Activated CD8-positive, alpha-beta T cell treated with anti-CD3 and anti-CD28 coated beads, Interleukin-2, amount 10 ng/mL, durations not matched to agents 7 days and 5 days (primary cell): ENCODE results near the gene DYRK1A. TPM values are rescaled to one million over a fixed set of nuclear protein-coding genes. Genes with fewer than 3 reads are reported as not detected.
"Not testable (repeated sequence)": the region's sequence is repeated elsewhere in the genome, so short reads cannot be mapped to it uniquely, and the experiment has no call there.

Source experiments
- ATAC-seq: fragments of 150-1000 bp; cut with Tn5 transposase; one replicate; pipeline ENCODE4 v1.10.0; 2021; ENCODE audit warnings: moderate library complexity
- CTCF ChIA-PET: fragments of 350-600 bp; sonication (Branson Sonifier 250); formaldehyde crosslinking; loops from one replicate; lab custom pipeline; 2021; ENCODE audit warnings: antibody characterized with exemption; lab: Charles Lee
- POLR2A ChIA-PET: fragments of 350-600 bp; sonication (Branson Sonifier 250); formaldehyde crosslinking; loops from one replicate; lab custom pipeline; 2021; ENCODE audit warnings: antibody characterized with exemption; lab: Charles Lee
- DNase-seq: peaks from one replicate; pipeline ENCODE4 v3.0.0-alpha.2; 2020
- H3K27ac Mint-ChIP-seq: one replicate; pipeline ENCODE4 v1.8.0; 2021; ENCODE audit warnings: mild to moderate bottlenecking, mixed read lengths
- H3K27me3 Mint-ChIP-seq: one replicate; pipeline ENCODE4 v1.8.0; 2021; ENCODE audit warnings: low read depth, mixed read lengths
- H3K36me3 Mint-ChIP-seq: one replicate; pipeline ENCODE4 v1.8.0; 2021; ENCODE audit warnings: low read depth, mixed read lengths
- H3K4me1 Mint-ChIP-seq: one replicate; pipeline ENCODE4 v1.8.0; 2021; ENCODE audit warnings: low read depth, mixed read lengths
- H3K4me3 Mint-ChIP-seq: one replicate; pipeline ENCODE4 v1.8.0; 2021; ENCODE audit warnings: mild to moderate bottlenecking, mixed read lengths
- H3K9me3 Mint-ChIP-seq: one replicate; pipeline ENCODE4 v1.8.0; 2022; ENCODE audit warnings: mixed read lengths; ENCODE audit not compliant: insufficient read depth
- total RNA-seq, 2 experiments: library from RNA; stranded (reverse); gene quantifications; one replicate each; pipeline ENCODE4 v1.2.3, GENCODE V29; 2021

DYRK1A gene
- 10 to 100 TPM; 83.2 to 86.1 TPM for total RNA-seq

DNA sequence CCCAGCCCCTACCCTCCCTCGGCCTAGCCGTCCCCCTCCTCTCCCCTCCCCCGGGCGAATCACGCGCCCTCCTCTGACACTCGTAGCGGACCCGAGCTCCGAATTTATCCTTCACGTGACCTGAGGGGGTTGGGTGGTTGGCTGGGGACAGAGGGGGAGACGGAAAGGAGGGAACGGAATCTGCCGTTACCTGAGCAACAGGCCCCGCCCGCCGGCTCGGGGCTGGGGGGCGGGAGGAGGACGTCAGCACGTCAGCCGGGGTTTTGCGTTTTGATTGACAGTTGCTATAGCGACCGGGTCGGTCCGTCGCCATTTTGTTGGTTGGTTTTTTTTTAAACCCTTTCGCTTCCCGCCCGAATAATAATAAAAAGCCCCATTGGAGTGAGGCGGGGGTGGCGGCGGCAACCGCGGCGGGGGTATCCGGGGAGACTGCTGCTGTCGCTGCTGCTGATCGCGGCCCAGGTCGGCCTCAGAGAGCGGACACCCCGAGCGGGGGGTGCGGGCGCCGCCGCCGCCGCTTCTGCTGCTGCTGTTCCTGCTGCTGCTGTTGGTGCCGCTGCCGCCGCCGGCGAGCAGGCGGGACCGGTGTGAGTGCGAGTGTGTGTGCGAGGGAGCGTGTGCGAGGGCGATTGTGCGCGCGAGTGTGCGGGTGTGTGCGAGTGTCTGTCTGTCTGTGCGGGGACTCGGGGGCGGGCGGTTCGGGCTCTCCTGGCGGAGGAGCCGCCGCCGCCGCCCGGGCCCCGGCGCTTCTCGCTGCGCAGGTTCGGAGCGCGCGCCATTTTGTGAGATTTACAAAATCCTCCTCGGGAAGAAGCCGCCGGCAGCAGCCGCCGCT is at the start of gene DYRK1A:
TSS of gene DYRK1A (plus strand) at position 292 of the 835 bp plus-strand sequence. CDS start 53,602 bp downstream, outside the sequence.
- peaks cover 19% of the 10 kb centered on the region for H3K36me3 Mint-ChIP-seq
- DNase-seq, result peak; percentile 99
- peak; percentile 81 for ATAC-seq
- peak within 1 kb of the TSS; percentile 100 for H3K27ac Mint-ChIP-seq
- H3K4me1 Mint-ChIP-seq, result peaks cover 47% of the 10 kb centered on the region
- no peaks in the 10 kb centered on the region for H3K9me3 Mint-ChIP-seq
- POLR2A ChIA-PET, result interaction anchor here (0.6 to 3.4 kb wide), 9 partner anchors 8 to 197 kb away, joined by 3 to 38 read pairs (median 5); partner anchors contain the start of gene VPS26C
- no peaks in the 10 kb centered on the region for H3K27me3 Mint-ChIP-seq
- peak within 1 kb of the TSS; percentile 98 for H3K4me3 Mint-ChIP-seq
- CTCF ChIA-PET, result interaction anchor here (1.0 to 2.1 kb wide), 4 partner anchors 52 to 197 kb away, joined by 3 to 8 read pairs (median 4); no protein-coding TSS in a partner anchor

DNA sequence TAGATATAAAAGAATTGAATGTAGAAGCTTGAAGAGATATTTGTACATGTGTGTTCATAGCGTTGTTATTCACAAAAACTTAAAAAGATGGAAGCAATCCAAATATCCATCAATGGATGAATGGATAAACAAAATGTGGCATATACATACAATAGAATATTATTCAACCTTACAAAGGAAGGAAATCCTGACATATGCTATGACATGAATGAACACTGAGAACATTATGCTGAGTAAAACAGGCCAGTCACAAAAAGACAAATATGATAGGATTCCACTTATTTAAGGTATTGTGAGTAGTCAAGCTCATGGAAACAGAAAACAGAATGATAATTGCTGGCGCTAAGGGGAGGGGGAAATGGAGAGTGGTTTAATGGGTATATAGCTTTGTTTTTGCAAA is 47.0 kb upstream of the DYRK1A start:
- ATAC-seq (no peak), DNase-seq (no peak)
- no peaks in the 10 kb centered on the region for H3K36me3 Mint-ChIP-seq
- no peak overlapping the region for H3K4me3 Mint-ChIP-seq
- no peaks in the 10 kb centered on the region for H3K4me1 Mint-ChIP-seq
- ChIA-PET POLR2A (no interaction called here), CTCF (no interaction called here)
- peaks cover 9% of the 10 kb centered on the region for H3K9me3 Mint-ChIP-seq
- H3K27ac Mint-ChIP-seq, result no peak overlapping the region
- H3K27me3 Mint-ChIP-seq, result peaks cover 9% of the 10 kb centered on the region

DNA sequence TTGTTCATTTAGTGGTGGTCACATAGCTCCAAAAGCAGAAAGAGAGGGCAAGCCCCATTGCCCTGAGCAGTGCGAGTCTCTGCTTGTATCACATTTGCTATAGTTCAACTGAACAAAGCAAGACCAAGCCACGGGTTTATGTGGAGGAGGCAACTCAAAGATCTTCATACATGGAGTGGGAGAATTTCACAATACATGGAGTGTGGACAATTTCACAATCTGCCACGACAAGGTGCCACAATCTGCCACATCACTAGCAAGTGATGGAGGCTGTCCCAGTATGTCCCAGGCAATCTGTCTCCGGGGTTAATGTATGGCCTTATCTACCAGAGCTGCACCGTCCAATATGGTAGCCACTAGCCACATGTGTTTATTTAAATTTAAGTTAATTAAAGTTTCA is 44.5 kb upstream of the DYRK1A start:
- Mint-ChIP-seq H3K9me3 (peaks cover 7% of the 10 kb centered on the region), H3K4me1 (no peaks in the 10 kb centered on the region), H3K36me3 (no peaks in the 10 kb centered on the region), H3K27ac (no peak overlapping the region), H3K27me3 (peaks cover 7% of the 10 kb centered on the region), H3K4me3 (no peak overlapping the region)
- POLR2A ChIA-PET, result no interaction called here
- CTCF ChIA-PET, result no interaction called here
- ATAC-seq (no peak), DNase-seq (no peak)

DNA sequence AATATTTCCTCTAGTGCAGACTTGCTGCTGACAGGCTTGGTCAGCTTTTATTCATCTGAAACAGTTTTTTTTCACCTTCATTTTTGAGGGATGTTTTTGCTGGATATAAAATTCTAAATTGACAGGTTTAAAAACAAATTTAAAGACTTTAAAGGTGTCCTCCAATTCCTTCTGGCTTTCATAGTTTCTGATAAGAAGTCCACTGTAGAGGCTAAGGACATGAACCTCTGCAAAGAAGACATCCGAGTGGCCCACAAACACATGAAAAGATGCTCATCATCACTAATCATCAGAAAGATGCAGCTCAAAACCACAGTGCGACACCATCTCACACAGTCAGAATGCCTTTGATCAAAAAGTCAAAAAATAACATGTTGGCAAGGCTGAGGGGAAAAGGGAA is 42.0 kb upstream of the DYRK1A start:
- ChIA-PET POLR2A (no interaction called here), CTCF (no interaction called here)
- no peak for ATAC-seq
- peaks cover 11% of the 10 kb centered on the region for H3K27me3 Mint-ChIP-seq
- H3K36me3 Mint-ChIP-seq, result no peaks in the 10 kb centered on the region
- no peak for DNase-seq
- H3K9me3 Mint-ChIP-seq, result peaks cover 5% of the 10 kb centered on the region
- H3K4me1 Mint-ChIP-seq, result no peaks in the 10 kb centered on the region
- H3K27ac Mint-ChIP-seq, result no peak overlapping the region
- no peak overlapping the region for H3K4me3 Mint-ChIP-seq

DNA sequence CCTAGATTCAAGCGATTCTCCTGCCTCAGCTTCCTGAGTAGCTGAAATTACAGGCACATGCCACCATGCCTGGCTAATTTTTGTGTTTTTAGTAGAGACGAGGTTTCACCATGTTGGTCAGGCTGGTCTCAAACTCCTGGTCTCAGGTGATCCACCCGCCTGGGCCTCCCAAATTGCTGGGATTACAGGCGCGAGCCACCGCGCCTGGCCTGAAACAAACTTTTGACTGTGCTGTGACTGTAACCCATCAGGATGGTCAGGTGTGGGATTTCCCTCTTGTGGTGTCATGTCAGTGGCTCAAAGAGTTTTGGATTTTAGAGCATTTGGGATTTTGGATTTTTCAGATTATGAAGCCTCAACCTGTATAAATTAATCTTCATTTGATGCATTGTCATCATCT is 38.4 kb upstream of the DYRK1A start:
- H3K36me3 Mint-ChIP-seq, ATAC-seq, H3K27ac Mint-ChIP-seq, H3K4me3 Mint-ChIP-seq, DNase-seq, H3K4me1 Mint-ChIP-seq, POLR2A ChIA-PET, CTCF ChIA-PET, H3K9me3 Mint-ChIP-seq, H3K27me3 Mint-ChIP-seq: not testable (repeated sequence)

DNA sequence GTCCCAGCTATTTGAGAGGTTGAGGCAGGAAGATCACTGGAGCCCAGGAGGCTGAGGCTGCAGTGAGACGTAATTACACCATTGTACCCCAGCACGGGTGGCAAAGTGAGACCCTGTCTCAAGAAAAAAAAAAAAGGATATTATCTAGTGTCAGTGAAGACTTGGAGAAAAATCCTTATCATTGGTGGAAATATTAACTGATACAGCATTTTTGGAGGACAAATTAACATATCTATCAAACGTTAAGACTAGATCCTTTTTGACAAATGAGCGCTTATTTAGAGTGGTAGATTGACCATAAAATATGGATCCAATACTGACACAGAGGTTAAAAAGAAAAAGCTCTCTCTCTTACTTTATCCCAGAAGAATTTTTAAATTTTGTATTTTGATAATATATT is 35.2 kb upstream of the DYRK1A start:
- POLR2A ChIA-PET, result no interaction called here
- CTCF ChIA-PET, result no interaction called here
- no peak for ATAC-seq
- no peaks in the 10 kb centered on the region for H3K36me3 Mint-ChIP-seq
- no peaks in the 10 kb centered on the region for H3K4me1 Mint-ChIP-seq
- no peak for DNase-seq
- no peak overlapping the region for H3K27ac Mint-ChIP-seq
- peaks cover 6% of the 10 kb centered on the region for H3K27me3 Mint-ChIP-seq
- H3K4me3 Mint-ChIP-seq, result no peak overlapping the region
- no peaks in the 10 kb centered on the region for H3K9me3 Mint-ChIP-seq

DNA sequence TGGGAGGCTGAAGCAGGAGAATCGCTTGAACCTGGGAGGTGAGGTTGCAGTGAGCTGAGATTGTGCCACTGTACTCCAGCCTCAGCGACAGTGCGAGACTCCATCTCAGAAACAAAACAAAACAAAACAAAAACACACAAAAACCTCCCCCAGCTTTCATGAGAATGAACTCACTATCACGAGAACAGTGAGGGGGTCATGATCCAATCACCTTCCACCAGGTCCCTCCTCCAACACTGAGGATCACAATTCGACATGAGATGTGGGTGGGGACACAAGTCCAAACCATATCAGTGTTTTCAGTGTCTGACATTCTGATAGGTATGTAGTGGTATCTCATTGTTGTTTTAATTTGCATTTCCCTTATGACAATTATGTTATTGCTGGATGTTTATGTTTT is 31.5 kb upstream of the DYRK1A start:
- Mint-ChIP-seq H3K27me3 (peaks cover 2% of the 10 kb centered on the region), H3K27ac (no peak overlapping the region), H3K4me3 (no peak overlapping the region), H3K9me3 (no peaks in the 10 kb centered on the region), H3K4me1 (no peaks in the 10 kb centered on the region), H3K36me3 (no peaks in the 10 kb centered on the region)
- CTCF ChIA-PET, result no interaction called here
- POLR2A ChIA-PET, result no interaction called here
- DNase-seq (no peak), ATAC-seq (no peak)

DNA sequence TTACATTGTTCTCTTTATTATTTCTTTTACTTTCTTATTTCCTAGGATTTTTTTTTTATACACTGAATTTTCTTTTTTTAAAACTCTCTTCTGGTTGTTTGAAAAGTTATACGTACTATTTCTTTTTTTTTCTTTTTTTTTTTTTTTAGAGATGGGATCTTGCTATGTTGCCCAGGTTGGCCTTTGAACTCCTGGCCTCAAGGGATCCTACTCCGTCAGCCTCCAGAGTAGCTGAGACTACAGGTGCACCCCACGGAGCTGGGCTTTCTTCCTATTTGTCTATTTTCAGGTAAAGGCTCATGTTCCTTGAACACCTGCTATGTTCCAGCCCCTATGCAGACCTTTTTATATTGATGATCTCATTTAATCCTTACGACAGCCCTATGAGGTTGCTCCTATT is 29.4 kb upstream of the DYRK1A start:
- Mint-ChIP-seq H3K9me3 (peaks cover 9% of the 10 kb centered on the region), H3K27ac (no peak overlapping the region), H3K4me3 (no peak overlapping the region), H3K27me3 (peaks cover 2% of the 10 kb centered on the region), H3K36me3 (no peaks in the 10 kb centered on the region), H3K4me1 (no peaks in the 10 kb centered on the region)
- DNase-seq (no peak), ATAC-seq (no peak)
- ChIA-PET CTCF (no interaction called here), POLR2A (no interaction called here)

DNA sequence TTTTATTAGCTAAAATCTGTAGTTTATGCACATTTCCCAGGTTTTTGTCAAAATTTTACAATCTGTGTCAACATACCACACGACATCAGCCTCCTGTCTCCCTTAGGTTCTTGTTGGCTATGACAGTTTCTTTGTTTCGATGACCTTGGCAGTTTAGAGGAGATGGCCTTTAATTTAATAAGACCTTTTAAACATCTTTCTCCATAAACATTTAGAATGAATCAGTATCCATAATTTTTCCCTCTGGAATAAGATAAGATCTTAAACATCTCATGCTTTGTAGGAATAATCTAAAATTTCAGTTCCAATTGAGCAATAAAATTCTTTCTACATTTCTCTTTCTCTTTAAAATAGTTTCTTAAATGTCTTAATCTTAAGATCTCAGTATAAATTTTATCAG is 28.7 kb upstream of the DYRK1A start:
- ATAC-seq (no peak), DNase-seq (no peak)
- H3K36me3 Mint-ChIP-seq, result no peaks in the 10 kb centered on the region
- CTCF ChIA-PET, result interaction anchor here (1.1 kb wide), 1 partner anchor 11 kb away, joined by 4 read pairs; no protein-coding TSS in a partner anchor
- POLR2A ChIA-PET, result no interaction called here
- H3K27ac Mint-ChIP-seq, result no peak overlapping the region
- no peak overlapping the region for H3K4me3 Mint-ChIP-seq
- peaks cover 10% of the 10 kb centered on the region for H3K9me3 Mint-ChIP-seq
- peaks cover 2% of the 10 kb centered on the region for H3K27me3 Mint-ChIP-seq
- H3K4me1 Mint-ChIP-seq, result no peaks in the 10 kb centered on the region

DNA sequence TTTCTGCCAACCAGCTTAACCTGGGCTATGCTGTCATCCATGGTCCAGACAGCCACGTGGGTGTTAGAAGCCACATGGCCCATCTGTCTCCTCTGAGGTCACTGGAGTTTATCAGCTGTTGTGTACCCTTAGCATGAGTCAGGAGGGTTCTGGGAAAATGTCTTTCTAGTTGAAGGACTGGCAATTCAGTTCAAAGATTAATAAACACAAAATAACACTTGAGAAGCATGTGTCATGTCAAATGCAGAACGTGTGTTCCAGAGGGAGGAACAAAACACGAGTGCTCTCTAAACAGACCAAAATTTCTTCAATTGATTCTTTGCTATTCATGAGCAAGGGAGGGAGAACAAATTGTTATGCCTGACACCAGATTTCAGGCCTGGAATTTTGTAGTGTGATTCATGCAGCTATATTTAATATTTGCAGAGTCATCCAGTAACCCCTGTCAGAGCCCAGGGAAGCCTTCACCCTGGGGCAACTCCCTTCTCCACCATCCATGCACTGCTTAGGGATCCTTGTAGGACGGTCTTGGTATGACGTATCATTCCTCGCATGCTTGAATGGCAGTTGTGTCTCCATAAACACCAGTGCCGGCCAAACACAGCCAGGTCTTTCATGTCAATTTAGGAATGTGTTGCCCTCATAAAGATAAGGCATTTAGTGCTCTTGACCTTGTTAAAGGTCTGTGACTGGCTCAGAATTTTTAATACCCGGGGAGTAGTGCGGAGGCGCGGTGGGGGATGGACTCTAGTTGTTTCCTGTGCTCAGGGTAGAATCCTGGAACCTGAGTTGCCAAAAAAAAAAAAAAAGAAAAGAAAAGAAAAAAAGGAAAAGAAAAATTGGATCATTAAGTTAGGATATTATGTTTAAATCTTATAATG is 27.7 kb upstream of the DYRK1A start:
- DNase-seq, result no peak
- no peaks in the 10 kb centered on the region for H3K27me3 Mint-ChIP-seq
- H3K27ac Mint-ChIP-seq, result no peak overlapping the region
- no peak overlapping the region for H3K4me3 Mint-ChIP-seq
- ChIA-PET POLR2A (no interaction called here), CTCF (interaction anchor here (1.1 kb wide), 1 partner anchor 12 kb away, joined by 4 read pairs; no protein-coding TSS in a partner anchor)
- ATAC-seq, result no peak
- H3K4me1 Mint-ChIP-seq, result no peaks in the 10 kb centered on the region
- no peaks in the 10 kb centered on the region for H3K36me3 Mint-ChIP-seq
- H3K9me3 Mint-ChIP-seq, result peaks cover 10% of the 10 kb centered on the region

DNA sequence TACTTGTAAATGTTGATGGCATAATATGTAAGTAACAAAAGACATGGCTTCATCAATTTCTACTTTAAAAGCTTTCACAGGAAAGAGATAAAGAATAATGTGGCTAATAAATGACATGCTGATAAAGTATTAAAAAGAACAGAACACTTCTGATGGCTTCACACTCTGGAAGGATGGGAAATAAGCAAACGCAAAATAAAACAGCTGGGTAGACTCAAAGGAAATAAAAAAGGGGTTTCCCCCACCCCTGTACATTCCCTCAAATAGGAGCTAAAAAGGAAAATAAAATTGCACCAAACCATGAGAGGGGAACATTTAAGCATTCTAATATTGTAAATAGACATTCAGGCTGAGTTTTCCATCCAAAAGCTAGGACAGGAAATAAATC is 27.0 kb upstream of the DYRK1A start:
- no peak for DNase-seq
- no peak overlapping the region for H3K4me3 Mint-ChIP-seq
- H3K4me1 Mint-ChIP-seq, result no peaks in the 10 kb centered on the region
- ChIA-PET POLR2A (no interaction called here), CTCF (no interaction called here)
- H3K36me3 Mint-ChIP-seq, result no peaks in the 10 kb centered on the region
- ATAC-seq, result no peak
- H3K9me3 Mint-ChIP-seq, result peaks cover 10% of the 10 kb centered on the region
- no peak overlapping the region for H3K27ac Mint-ChIP-seq
- no peaks in the 10 kb centered on the region for H3K27me3 Mint-ChIP-seq
